Neural progenitor cell (in vitro differentiated cells): ENCODE data around the gene RHO.

ENCODE experiments used
- CTCF ChIP-seq: fragments of 200-600 bp; sonication (generic); IDR thresholded peaks from 2 replicates; pipeline ENCODE4 v1.5.1; 2017; ENCODE audit warnings: antibody characterized with exemption, mild to moderate bottlenecking
- EZH2 ChIP-seq: fragments of 200-600 bp; sonication (generic); IDR thresholded peaks from 2 replicates; pipeline ENCODE4 v1.6.1; 2017; ENCODE audit warnings: antibody characterized with exemption, mild to moderate bottlenecking, moderate library complexity
- EZH2phosphoT487 ChIP-seq: fragments of 200-600 bp; sonication (generic); IDR thresholded peaks from 2 replicates; pipeline ENCODE4 v1.6.1; 2017; ENCODE audit warnings: antibody characterized with exemption

- TF ChIP-seq EZH2phosphoT487 (no peak), EZH2 (no peak), CTCF (no peak)
These were observed 22.2 kb upstream of the RHO start for GRCh38 chr3:129506231-129506742.
